MCF 10A (cell line): ENCODE data around the gene PCLAF. TPM values are rescaled to one million over a fixed set of nuclear protein-coding genes. Genes with fewer than 3 reads are reported as not detected.

ENCODE experiments used
- BruUV-seq: library from RNA; stranded (reverse); fragments of 400-500 nt; replicated peaks from 2 replicates; lab custom pipeline; 2021; lab: Mats Ljungman, UMichigan
- CTCF ChIA-PET: fragments of 300-600 bp; sonication (Branson Sonifier 250); formaldehyde crosslinking; extraction: SDS; loops from one replicate; lab custom pipeline; 2021; ENCODE audit warnings: antibody characterized with exemption, inconsistent platforms; lab: Yijun Ruan, JAX
- POLR2A ChIA-PET: fragments of 300-600, 350-650 bp; sonication (Branson Sonifier 250); formaldehyde crosslinking; extraction: SDS; loops from one replicate; lab custom pipeline; 2020; ENCODE audit warnings: antibody characterized with exemption, inconsistent platforms; lab: Yijun Ruan, JAX
- DNase-seq: peaks from one replicate; pipeline ENCODE4 v3.0.0-alpha.2; 2018; ENCODE audit not compliant: unreplicated experiment
- H3K27ac Mint-ChIP-seq: one replicate; pipeline ENCODE4 v1.8.0; 2022; ENCODE audit warnings: mild to moderate bottlenecking, low read depth, mixed read lengths; ENCODE audit not compliant: unreplicated experiment
- H3K27me3 Mint-ChIP-seq: one replicate; pipeline ENCODE4 v1.8.0; 2022; ENCODE audit warnings: mixed read lengths; ENCODE audit not compliant: insufficient read depth, unreplicated experiment
- H3K36me3 Mint-ChIP-seq: one replicate; pipeline ENCODE4 v1.8.0; 2022; ENCODE audit warnings: mild to moderate bottlenecking, moderate library complexity, mixed read lengths; ENCODE audit not compliant: insufficient read depth, unreplicated experiment
- H3K4me1 Mint-ChIP-seq: one replicate; pipeline ENCODE4 v1.8.0; 2022; ENCODE audit warnings: mixed read lengths; ENCODE audit not compliant: insufficient read depth, unreplicated experiment
- H3K4me3 Mint-ChIP-seq: one replicate; pipeline ENCODE4 v1.8.0; 2022; ENCODE audit warnings: mild to moderate bottlenecking, moderate library complexity, mixed read lengths; ENCODE audit not compliant: unreplicated experiment
- H3K9me3 Mint-ChIP-seq: one replicate; pipeline ENCODE4 v1.8.0; 2022; ENCODE audit warnings: mixed read lengths; ENCODE audit not compliant: unreplicated experiment
- intact Hi-C: fragments of 100-400 bp; cut with micrococcal nuclease; formaldehyde crosslinking; loops from 2 replicates; pipeline ENCODE4 v1.14.1; 2022
- total RNA-seq: library from RNA; stranded (reverse); gene quantifications from 2 replicates; pipeline ENCODE4 v1.2.3, GENCODE V29; 2022
- TF ChIP-seq, protein P1 (sequence below): fragments of 200-600 bp; IDR thresholded peaks from one replicate; pipeline ENCODE4 v1.8.0; 2022; ENCODE audit warnings: antibody characterized with exemption, mild to moderate bottlenecking; ENCODE audit not compliant: unreplicated experiment

PCLAF gene
- total RNA-seq, 1 experiment from 2014 or later, result 22.2 TPM

DNA sequence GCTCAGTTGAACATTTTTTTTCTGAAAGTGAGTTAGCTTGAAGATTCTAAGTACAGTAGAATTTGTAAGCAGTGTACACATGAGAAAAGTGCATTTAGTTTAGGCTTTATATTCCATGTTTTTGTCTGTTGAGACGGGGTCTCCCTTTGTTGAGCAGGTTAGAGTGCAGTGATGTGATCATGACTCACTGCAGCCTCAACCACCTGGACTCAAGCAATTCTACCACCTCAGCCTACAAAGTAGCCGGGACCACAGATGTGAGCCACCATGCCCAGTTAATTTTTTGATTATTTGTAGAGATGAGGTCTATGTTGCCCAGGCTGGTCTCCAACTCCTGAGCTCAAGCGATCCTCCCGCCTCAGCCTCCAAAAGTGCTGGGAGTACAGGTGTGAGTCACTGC lies 20.0 kb downstream of the PCLAF start:
- intact Hi-C loops, result no loop called here
- no peak for DNase-seq
- ChIA-PET POLR2A (interaction anchor here (0.7 to 1.5 kb wide), 3 partner anchors 8 to 26 kb away, joined by 3 to 6 read pairs (median 3); partner anchors contain the start of gene TRIP4), CTCF (no interaction called here)
- no peaks in the 10 kb centered on the region for H3K27me3 Mint-ChIP-seq
- no TSS peak for BruUV-seq
- TF ChIP-seq, protein P1, sequence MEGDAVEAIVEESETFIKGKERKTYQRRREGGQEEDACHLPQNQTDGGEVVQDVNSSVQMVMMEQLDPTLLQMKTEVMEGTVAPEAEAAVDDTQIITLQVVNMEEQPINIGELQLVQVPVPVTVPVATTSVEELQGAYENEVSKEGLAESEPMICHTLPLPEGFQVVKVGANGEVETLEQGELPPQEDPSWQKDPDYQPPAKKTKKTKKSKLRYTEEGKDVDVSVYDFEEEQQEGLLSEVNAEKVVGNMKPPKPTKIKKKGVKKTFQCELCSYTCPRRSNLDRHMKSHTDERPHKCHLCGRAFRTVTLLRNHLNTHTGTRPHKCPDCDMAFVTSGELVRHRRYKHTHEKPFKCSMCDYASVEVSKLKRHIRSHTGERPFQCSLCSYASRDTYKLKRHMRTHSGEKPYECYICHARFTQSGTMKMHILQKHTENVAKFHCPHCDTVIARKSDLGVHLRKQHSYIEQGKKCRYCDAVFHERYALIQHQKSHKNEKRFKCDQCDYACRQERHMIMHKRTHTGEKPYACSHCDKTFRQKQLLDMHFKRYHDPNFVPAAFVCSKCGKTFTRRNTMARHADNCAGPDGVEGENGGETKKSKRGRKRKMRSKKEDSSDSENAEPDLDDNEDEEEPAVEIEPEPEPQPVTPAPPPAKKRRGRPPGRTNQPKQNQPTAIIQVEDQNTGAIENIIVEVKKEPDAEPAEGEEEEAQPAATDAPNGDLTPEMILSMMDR, result no peak
- H3K4me1 Mint-ChIP-seq, result peaks cover 5% of the 10 kb centered on the region
- H3K4me3 Mint-ChIP-seq, result no peak overlapping the region
- H3K27ac Mint-ChIP-seq, result no peak overlapping the region
- H3K9me3 Mint-ChIP-seq, result no peaks in the 10 kb centered on the region
- peaks cover under 1% of the 10 kb centered on the region for H3K36me3 Mint-ChIP-seq

DNA sequence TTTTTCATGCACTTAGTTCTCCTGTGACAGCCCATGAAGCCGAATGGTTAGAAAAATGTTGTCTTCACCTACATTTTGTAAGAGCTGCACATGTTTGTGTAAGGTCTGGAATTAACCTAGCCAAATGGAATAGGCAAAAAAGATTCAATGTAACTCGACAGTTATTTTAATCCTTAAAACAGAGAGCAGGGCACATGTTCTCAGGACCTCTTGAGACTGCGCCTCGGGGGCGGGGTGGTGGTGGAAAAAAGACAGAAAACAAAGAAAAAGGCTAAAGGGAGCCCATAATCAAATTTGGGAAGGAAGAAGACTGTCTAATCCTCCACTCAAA lies 24.6 kb downstream of the PCLAF start:
- Mint-ChIP-seq H3K27me3 (no peaks in the 10 kb centered on the region), H3K4me1 (peaks cover 12% of the 10 kb centered on the region), H3K9me3 (no peaks in the 10 kb centered on the region), H3K27ac (peak overlapping the region; percentile 95), H3K4me3 (peak overlapping the region; percentile 85), H3K36me3 (peaks cover 28% of the 10 kb centered on the region)
- CTCF ChIA-PET, result interaction anchor here (0.6 to 2.1 kb wide), 8 partner anchors 10 to 171 kb away, joined by 3 to 9 read pairs (median 3); no protein-coding TSS in a partner anchor
- DNase-seq, result no peak
- intact Hi-C loops, result loop anchor here (1.0 kb wide), 2 partner anchors 147 to 193 kb away; partner anchors contain the start of gene PPIB
- no TSS peak for BruUV-seq
- POLR2A ChIA-PET, result interaction anchor here (0.6 to 6.7 kb wide), 14 partner anchors 9 to 193 kb away, joined by 3 to 54 read pairs (median 4); partner anchors contain the start of genes PPIB and TRIP4
- TF ChIP-seq, protein P1, result no peak

DNA sequence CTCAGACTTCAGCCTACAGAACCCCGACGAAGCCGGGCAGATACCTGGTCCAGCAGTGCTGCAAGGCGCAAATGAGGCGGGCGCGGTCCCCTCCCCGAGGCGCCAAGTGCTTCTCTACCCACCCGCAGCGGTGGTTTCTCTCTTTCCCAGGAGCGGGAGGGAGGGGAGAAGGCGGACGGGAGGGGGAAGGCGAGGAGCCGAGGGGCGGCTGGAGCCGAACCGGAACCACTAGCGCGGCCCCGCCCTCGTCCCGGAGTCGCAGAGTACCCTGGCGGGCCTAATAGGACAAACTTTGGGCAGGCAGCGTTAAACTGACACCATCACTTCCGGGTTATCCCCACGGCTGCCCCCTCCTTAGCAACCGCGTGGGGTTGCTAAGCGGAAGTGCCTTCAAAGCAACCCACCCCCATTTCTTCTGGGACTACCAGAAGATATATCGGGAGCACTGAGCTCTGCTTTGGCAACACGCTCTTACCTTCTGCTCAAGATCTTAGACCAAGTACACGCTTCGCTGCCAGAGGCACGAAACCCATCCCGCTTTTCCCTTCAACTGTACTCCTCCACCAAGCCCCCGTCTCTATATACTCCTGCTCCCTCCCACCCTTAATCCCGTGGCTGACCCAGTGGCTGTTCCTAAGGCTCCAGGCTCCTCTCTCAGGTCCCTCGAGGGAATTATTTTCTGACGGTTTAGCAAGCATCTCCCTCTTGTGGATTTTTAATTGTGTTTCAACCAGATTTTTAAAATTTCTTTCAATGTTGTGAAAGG lies 25.1 kb downstream of the PCLAF start, which contains the start of gene CSNK1G1:
Gene CSNK1G1, minus strand, starts transcription at position 230 of the 766 bp plus-strand sequence. CDS start 55,674 bp downstream, outside the sequence.
- BruUV-seq, result no TSS peak
- Mint-ChIP-seq H3K27ac (peak within 1 kb of the TSS; percentile 95), H3K36me3 (peaks cover 32% of the 10 kb centered on the region), H3K9me3 (no peaks in the 10 kb centered on the region), H3K4me3 (peak within 1 kb of the TSS; percentile 85), H3K4me1 (peaks cover 12% of the 10 kb centered on the region), H3K27me3 (no peaks in the 10 kb centered on the region)
- intact Hi-C loops, result loop anchor here (1.0 kb wide), 2 partner anchors 147 to 193 kb away; partner anchors contain the start of gene PPIB
- TF ChIP-seq, protein P1, result peak; percentile 62
- DNase-seq, result peak; percentile 96
- ChIA-PET CTCF (interaction anchor here (0.6 to 2.1 kb wide), 9 partner anchors 11 to 326 kb away, joined by 3 to 9 read pairs (median 3); no protein-coding TSS in a partner anchor), POLR2A (interaction anchor here (0.6 to 6.7 kb wide), 16 partner anchors 10 to 267 kb away, joined by 3 to 54 read pairs (median 4); partner anchors contain the start of genes PPIB and TRIP4)
